NCI-H187 (cell line): ENCODE measurements around the gene PEX5L.
"Not testable (repeated sequence)": the region's sequence is repeated elsewhere in the genome, so short reads cannot be mapped to it uniquely, and the experiment has no call there.

Experiments
- DNase-seq, 2 experiments: peaks; one replicate each; lab custom pipeline; 2025; lab: John Stamatoyannopoulos, UW

PEX5L gene

DNA sequence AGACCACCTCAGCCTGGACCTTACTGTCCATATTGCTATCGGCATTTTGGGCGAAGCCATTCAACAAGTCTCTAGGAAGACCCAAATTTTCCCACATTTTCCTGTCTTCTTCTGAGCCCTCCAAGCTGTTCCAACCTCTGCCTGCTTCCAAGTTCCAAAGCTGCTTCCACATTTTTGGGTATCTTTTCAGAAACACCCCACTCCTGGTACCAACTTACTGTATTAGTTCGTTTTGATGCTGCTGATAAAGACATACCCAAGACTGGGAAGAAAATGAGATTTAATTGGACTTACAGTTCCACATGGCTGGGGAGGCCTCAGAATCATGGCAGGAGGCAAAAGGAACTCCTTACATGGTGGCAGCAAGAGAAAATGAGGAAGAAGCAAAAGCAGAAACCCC is 28.4 kb downstream of the PEX5L start:
- not testable (repeated sequence) for DNase-seq

GRCh38 chr3:180004542-180004941 is 32.2 kb downstream of the PEX5L start:
- DNase-seq = no peak

DNA sequence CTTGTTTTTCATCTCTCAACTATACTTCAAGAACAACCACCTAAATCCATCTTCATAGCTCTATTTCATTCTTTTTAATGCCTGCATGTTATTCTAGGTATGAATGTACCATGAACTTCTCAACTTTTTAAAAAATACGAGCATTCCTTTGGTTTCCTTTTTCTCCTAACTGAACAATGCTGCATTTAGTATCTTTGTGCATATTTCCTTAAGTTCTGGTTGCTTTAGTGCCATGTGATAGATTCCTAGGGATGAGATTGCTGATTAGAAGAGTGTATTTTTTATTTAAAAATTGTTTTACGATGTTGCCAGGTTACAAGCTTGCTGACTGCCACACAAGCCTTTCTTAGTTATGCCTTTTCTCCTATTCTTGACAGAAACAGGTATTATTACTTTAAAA is 34.7 kb downstream of the PEX5L start:
- no peak for DNase-seq

- DNase-seq = no peak
Measured at GRCh38 chr3:180000500-180000899, 36.2 kb downstream of the PEX5L start.

DNA sequence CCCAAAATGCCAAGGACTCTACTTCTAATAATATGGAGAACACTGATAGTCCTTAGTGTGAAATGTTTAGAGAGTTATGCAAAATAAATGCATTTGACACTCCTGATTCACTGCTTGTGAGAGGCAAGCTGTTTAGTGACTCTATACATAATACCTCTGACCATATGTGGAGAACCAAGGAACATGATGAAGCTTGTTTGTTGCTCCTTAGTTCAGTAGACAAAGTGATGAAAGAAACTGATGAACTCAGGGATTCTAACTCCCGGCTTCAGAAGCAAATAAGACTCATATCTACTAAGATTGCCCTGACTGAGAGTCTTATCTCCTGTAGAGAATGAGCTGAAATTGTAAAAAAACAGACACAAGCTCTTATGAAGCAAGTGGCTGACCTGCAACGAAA is 41.3 kb downstream of the PEX5L start:
- DNase-seq = no peak

GRCh38 chr3:179991883-179992282 is 44.9 kb downstream of the PEX5L start:
- DNase-seq = no peak

DNA sequence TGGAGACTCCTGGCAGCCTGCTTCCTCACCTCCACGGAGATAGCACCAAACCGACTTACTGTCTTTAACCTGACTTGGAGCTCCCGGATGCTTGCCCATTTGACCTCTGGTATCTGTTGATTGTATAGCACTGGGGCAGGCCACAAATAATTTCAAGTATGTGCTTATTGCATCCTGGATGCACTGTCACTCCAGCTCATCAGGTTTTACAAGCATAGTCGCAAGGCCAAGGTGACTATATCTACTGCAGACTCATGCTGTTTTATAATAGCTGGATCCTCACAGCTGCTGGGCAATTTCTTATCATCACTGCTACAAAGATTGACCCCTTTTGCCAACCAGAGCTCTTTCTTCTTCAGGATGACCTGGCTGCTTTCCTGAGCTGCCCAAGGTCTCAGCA is 45.6 kb downstream of the PEX5L start:
- no peak for DNase-seq

- DNase-seq = no peak
Measured at GRCh38 chr3:179981646-179982045, 55.1 kb downstream of the PEX5L start.

- DNase-seq = no peak
Measured at GRCh38 chr3:179977356-179977755, 59.4 kb downstream of the PEX5L start.

DNA sequence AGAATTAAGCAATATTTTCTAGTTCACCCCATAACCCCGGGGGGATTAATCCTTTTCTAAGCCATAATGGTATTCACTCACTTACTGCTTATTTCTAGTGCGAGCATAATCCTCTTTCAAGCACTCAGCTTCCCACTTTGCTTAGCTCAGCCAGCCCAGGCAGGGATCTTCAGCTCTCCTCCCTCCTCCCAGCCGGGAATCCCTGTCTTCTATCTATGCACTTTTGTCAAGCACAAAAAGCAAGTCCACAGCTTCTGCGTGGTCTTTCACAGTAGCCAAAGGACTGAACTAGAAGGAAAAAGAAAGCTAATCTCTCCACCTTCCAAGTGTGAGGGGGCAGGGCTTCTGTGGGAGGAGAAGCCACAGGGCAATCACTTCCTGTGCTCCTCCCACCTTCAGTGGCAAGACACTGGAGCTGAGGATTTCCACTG is 62.8 kb downstream of the PEX5L start:
- DNase-seq = peak in 1 of 2 experiments; percentile 23

- no peak for DNase-seq
Measured at GRCh38 chr3:179972881-179973423, 63.8 kb downstream of the PEX5L start.

- DNase-seq = no peak
Measured at GRCh38 chr3:179971280-179971679, 65.5 kb downstream of the PEX5L start.

DNA sequence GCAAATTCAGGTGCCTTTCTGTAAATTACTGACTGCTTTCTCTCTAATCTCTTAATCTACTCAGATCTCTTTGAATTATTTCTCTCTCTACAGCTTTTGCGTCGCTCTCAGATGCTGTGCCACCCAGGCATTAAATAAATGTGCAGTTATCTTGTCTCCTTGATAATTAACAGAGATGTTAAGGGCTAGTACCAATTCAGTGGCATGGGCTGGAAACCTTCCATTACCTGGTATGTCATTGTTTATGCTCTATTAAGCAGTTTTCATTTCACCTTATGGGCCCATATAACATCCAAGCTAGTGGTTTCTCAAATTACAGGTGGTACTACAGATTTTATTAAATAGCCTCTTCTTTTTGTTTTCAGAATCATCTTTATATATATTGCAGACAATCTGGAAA is 66.0 kb downstream of the PEX5L start:
- DNase-seq = no peak

DNA sequence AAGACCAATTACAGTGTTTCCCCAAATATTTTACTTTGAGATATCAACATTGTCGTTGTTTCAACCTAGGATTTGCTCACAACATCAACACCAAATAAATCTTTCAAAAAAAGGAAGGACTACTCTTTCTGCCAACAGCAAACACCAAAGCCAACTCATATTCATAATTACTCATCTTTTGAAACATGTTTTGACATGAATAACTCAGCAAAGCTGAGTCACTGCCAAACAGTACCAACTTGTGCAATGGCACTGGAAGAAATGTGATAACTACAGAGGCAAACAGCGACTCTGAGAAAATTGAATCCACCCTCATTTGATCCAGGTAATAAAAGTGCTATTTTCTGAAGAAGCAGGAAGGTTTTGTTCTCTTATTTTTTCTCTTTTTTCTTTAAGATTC is 67.2 kb downstream of the PEX5L start:
- no peak for DNase-seq

GRCh38 chr3:179967622-179968021 is 69.1 kb downstream of the PEX5L start:
- no peak for DNase-seq

- no peak for DNase-seq
Measured at GRCh38 chr3:179964890-179965289, 71.8 kb downstream of the PEX5L start.

GRCh38 chr3:179962629-179963387 is 73.9 kb downstream of the PEX5L start:
- DNase-seq = no peak

- DNase-seq = no peak
Measured at GRCh38 chr3:179961703-179962078, 75.0 kb downstream of the PEX5L start.

- no peak for DNase-seq
Measured at GRCh38 chr3:179961071-179961702, 75.5 kb downstream of the PEX5L start.

DNA sequence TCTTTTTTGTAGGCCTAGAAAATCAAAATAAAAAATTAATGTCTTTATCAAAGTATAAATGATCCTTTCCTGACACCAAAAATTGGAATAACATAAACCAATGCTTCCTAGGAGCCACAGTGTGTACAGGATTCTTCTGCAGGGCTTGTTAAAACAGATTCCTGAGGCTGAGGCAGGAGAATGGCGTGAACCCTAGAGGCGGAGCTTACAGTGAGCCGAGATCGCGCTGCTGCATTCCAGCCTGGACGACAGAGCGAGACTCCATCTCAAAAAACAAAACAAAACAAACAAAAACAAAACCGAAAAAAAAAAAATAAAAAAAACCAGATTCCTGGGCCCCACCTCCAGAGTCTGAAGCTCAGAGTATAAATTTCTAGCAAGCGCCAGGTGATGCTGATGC is 78.0 kb downstream of the PEX5L start:
- DNase-seq = no peak

DNA sequence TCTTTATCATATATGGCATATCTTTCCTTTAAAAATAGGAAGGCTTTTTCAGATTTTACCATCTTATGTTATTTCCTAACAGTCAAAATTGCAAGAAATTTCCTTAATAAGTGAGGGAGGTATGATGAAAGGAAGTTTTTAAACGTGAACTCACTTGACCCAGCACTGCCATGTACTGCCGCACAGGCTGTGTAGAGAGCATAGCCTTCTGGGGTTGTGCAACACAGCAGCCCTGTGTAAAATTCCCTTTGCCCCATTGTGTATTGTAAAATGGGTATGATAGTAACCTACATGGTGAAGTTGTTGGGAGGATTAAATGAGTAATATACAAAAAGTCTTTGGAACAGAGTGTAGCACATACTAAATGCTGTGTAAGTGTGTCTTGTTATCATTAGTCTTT is 78.6 kb downstream of the PEX5L start:
- DNase-seq = no peak

DNA sequence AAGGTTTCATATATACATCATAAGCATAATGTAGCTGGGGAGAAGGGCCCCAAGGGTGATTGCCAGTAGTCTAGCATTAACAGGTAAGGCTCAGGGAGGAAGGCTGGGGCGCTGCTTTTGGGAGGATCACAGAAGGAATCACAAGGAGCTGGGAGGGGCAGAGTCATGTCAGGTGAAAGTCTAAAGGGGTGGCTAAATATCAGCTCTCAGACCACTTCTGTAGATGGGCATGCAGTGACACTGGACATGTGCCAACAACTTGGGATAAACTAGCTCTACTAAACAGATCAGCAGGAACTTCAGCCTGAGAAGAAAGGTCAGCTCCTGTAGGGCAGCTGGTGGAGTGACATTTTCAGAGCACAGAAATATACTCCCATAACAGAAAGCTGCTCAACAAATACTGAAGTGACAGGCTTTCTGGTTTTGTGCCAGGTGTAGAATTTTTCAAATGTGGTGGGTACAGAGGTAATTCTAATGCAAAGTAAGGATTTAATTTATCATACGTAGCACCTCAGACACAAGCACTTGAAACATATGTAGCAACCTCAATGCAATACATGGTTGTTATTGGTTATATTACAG is 79.4 kb downstream of the PEX5L start:
- no peak for DNase-seq

DNA sequence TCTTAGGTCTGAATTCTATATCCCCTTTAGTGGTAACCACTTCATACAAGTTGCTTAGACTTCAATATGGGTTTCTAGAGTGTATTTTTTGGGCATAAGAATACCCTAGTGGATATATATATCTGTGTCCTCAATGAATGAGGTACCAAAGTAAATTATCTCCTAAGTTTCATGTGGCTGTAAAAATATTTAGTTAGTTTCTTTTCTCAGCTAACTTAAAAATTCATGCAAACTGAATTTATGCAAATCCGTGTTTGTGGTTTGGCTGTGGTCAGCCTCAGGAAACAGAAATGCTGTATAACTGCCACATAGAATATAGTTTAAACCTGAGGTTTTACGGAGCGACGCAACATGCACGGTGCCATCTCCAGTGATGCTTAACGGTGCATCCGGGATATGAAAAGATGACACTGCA is 80.3 kb downstream of the PEX5L start:
- DNase-seq = no peak
